GM18505 (cell line): ENCODE data around the gene ATXN7L1.

Experiments used
- ATAC-seq: cut with Tn5 transposase; IDR thresholded peaks from one replicate; pipeline ENCODE4 v1.9.1; 2021; ENCODE audit not compliant: unreplicated experiment
- POLR2A ChIP-seq: IDR thresholded peaks from 4 replicates; pipeline ENCODE4 v1.6.1; 2011; ENCODE audit warnings: borderline replicate concordance; ENCODE audit not compliant: insufficient read depth, insufficient read length; ENCODE audit errors: extremely low read depth

ATXN7L1 gene

DNA sequence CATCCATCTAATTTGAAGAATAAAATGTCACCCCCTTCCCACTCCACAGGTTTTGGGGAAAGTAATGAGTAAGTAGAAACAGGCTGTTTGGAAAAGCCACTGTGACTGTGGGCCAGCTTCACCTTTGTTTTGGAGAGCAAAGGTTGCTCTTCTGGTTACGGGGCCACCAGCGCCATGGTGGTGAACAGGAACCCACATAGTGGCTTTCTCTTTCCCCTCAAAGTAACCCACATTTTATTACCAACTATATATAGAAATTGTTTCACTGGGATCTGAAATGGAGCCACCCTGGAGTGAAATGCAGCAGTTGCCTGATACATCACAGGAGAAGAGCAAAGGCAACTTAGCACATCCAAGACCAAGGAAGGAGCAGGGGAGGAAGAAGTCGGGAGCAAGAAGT lies 182.8 kb downstream of the ATXN7L1 start:
- TF ChIP-seq POLR2A = no peak
- no peak for ATAC-seq

DNA sequence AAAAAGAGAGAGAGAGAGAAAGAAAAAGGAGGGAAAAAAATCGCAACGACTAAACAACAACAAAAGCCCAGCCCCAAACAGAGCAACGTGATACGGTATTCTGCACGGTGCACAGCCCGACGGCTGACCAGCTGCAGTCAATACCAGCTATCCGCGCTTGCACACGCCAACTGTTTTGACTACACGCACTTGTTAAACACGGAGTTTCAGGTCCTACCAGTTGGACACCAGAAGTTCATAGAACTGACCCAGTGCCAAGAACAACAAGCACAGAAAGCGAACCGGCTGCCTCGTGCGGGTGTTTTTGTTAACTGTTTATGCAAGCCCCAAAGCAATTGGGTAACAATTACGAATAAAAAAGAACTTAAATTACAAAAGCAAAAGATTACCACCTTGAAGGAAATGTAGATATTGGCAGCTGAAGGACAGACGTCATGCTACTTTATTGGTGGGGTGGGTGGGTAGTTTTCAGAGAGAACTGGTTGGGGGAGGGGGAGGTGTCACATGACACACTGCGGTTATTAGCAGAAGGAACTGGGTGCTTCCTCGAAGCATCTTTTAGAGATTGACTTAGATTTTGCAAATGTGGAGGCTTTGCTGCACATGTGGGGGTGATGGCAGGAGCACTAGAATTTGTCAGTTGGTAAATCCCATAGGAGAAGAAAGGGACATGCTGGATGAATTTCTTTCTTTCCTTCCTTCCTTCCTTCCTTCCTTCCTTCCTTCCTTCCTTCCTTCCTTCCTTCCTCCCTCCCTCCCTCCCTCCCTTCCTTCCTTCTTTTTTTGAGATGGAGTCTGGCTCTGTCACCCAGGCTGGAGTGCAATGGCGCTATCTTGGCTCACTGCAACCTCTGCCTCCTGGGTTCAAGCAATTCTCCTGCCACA lies 184.5 kb downstream of the ATXN7L1 start:
- peak; percentile 59 for ATAC-seq
- no peak for TF ChIP-seq POLR2A

GRCh38 chr7:105691082-105691679 lies 185.2 kb downstream of the ATXN7L1 start:
- peak; percentile 16 for ATAC-seq
- TF ChIP-seq POLR2A = no peak

DNA sequence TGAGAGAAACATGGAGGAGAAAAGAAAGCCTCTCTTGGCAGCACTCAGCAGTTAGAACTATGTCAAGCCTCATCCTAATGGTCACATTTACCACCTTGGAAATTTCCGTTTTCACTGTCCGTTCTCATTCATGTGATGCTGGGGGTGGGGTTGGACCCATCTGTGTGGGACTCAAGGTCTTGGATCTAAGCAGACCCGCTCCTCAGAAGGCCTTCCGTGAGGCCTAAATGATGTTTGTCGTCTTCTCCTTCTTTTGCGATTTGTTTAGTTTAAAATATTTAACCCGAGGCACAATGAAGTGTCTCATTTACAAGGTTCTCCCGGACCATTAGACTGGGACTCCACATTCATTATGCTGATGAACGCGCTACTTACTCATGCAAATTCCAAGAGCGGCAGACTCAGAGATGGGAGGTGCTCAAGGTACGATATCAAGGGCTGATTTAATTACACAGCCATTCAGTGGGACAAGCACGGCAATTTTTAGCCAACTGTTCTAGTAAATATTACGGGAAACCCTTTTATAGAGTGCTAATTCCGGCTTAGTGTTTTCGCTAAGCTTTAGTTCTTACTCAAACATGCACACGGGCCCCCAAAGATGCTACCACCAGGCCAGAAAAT lies 186.0 kb downstream of the ATXN7L1 start:
- no peak for ATAC-seq
- TF ChIP-seq POLR2A = no peak

- TF ChIP-seq POLR2A = no peak
These were observed 187.2 kb downstream of the ATXN7L1 start for GRCh38 chr7:105689067-105689819.

GRCh38 chr7:105688617-105689016 lies 187.8 kb downstream of the ATXN7L1 start:
- no peak for ATAC-seq
- TF ChIP-seq POLR2A = no peak

More at GRCh38 chr7:105689067-105689819, 187.2 kb downstream of the ATXN7L1 start:
- ATAC-seq = no peak

DNA sequence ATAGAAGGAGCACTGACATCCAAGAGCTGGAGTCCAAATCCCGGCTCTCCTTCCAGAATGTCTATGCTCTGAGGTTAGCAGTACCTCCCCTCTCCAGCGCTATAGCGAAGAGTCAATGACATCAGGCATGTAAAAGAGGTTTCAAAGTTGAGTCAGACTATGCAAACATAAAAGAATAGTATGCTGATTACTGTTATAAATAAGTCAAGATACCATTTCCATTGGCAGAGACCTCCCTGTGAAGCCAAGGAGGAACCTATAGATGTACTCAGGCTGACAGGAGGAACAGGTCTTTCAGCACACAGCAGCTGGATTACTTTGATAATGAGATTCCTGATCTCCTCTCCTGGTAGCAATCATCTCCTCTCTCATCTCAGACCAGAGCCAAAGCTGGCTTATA lies 191.2 kb downstream of the ATXN7L1 start:
- TF ChIP-seq POLR2A = no peak
- ATAC-seq = no peak

DNA sequence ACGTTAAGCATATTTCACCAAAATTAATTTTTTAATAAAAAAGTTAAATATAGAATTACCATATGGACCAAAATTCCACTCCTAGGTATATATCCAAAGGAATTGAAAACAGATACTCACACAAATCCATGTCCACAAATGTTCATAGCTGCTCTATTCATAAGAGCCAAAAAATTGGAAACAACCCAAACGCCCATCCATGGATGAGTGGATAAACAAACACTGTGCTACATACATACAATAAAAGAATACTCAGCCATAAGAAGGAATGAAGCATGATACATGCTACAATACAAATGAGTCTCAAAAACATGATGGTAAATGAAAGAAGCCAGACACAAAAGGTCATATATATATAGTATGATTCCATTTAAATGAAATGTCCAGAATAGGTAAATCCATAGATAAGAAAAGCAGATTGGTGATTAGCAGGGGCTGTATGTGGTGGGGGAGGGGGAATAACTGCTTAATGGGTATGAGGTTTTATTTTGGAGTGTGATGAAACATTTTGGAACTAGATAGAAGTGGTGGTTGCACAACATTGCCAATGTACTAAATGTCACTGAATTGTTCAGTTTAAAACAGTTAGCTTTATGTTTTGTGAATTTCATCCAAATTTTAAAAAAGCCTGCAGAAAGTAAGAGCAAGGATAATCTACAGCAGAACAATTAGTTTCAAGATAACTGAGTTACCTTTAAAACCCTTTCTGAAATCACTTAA lies 193.9 kb downstream of the ATXN7L1 start:
- no peak for ATAC-seq
- TF ChIP-seq POLR2A = no peak

DNA sequence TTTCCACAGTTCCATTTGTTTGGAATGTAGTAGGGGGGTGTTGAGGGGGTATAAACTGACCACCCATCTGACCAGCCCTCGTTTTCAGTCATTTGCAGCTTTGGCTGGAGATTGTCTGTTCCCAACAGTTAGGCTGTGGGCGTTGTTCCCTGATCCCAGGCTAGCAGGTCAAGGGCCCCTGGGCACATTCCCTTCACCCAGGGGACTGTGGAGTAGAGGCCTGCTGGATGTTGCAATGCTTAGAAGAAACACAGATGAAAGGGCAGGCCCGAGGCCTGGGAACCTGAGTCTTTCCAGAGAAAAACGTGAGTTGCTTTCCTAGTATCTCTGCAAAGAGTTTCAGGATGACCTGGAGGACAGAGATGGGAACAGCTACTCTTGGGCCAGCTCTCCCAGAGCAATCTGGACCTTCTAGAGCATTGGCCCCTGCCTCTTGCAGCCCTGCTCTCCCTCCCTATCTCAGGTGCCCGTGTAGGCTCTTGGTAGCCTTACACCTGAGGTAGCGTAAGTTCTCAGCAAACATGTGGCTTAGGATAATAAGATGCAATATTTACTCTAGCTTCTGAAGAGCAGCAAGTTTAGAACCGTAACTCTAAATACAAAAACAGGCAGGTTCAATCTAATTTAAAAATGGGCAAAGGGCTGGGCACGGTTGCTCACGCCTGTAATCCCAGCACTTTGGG lies 195.8 kb downstream of the ATXN7L1 start:
- no peak for ATAC-seq
- TF ChIP-seq POLR2A = no peak

GRCh38 chr7:105678811-105679495 lies 197.4 kb downstream of the ATXN7L1 start:
- ATAC-seq = no peak
- TF ChIP-seq POLR2A = no peak

DNA sequence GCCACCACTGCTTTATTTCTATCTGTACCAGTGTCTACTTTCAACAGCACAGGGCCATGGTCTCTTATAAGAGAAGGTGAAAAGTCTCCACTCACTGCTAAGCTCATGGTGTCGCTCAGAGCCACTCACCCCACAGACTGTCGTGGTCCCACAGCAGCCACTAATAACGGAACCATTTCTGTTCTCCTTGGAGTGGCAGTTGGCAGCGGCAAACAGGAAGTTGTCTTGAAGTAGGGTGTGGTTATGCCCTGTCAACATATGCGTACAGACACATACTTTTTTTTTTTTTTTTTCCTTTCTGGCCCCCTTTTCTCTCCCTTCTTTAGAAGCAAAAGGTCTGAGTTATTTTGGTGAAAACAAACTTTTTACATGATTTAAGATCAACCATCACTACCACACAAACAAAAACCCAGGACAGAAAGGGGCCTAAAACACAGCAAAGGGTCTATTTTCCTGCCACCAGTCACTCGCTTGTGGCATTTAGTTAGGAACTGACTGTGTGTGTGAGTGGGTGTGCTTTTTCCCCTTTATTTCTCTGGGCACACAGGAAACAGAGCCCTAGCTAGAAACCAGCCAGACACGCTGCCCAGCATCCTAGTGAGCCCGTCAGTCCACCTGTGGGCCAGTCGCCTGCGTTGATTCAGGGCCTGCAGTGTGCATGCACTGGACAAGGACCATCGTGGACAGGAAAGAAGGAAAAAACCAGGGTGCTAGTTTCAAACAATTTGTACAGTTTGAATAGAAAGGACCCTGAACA lies 198.4 kb downstream of the ATXN7L1 start:
- peak; percentile 36 for TF ChIP-seq POLR2A
- ATAC-seq = no peak

- TF ChIP-seq POLR2A = no peak
- no peak for ATAC-seq
These were observed 199.0 kb downstream of the ATXN7L1 start for GRCh38 chr7:105677410-105677730.

DNA sequence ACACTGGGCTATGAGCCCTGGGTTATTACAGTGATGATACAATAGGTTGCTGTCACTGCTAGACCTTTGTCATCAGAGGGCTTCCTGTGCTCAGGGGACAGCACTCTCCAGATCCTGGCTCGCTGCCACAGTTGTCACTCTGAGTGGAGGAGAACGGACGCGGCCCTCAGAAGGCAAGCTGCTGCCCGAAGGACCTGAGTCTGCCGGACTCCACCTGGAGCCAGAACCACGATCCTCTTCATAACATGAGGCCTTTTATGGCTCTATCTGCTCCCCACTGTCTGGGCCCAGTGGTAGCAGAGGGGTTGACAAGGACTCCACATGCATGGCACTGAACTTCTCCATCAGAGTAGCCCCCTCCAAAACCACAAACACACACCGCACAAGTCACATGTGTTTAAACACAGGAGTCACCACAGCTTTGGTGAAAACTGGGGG lies 200.4 kb downstream of the ATXN7L1 start:
- TF ChIP-seq POLR2A = no peak
- no peak for ATAC-seq
